ENCODE data around the gene ERGIC2.

ERGIC2 gene

DNA sequence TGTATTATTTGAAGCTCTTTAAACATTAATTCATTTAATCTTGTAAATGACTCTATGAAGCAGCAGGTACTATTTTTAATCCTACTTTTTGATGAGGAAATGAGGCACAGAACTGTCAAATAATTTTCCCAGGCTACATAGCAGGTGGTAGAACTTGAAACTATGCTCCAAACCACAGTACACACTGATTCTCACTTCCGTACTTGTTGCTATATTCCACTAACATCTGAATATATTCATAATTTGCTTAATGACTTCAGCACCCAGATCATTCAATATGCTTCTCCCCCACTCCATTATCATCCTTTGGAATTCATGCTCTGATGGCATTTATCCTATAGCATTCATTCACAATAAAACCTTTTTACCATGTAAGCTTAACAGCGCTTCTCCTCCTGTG is 4.9 kb downstream of the ERGIC2 start:
- no peak for DNase-seq (ENCODE audit: low read depth in 2 of 2, low spot score in 1 of 2)

- DNase-seq (ENCODE audit: low read depth in 2 of 2, low spot score in 1 of 2): no peak
These were observed 6.1 kb downstream of the ERGIC2 start for GRCh38 chr12:29374913-29375312.

GRCh38 chr12:29374012-29374411 is 7.0 kb downstream of the ERGIC2 start:
- no peak for DNase-seq (ENCODE audit: low read depth in 2 of 2, low spot score in 1 of 2)

- DNase-seq (ENCODE audit: low read depth in 2 of 2, low spot score in 1 of 2): no peak
These were observed 15.9 kb downstream of the ERGIC2 start for GRCh38 chr12:29365091-29365490.

GRCh38 chr12:29354954-29355353 is 26.0 kb downstream of the ERGIC2 start:
- DNase-seq (ENCODE audit: low read depth in 2 of 2, low spot score in 1 of 2): no peak

- no peak for DNase-seq (ENCODE audit: low read depth in 2 of 2, low spot score in 1 of 2)
These were observed 30.9 kb downstream of the ERGIC2 start for GRCh38 chr12:29350080-29350479.

DNA sequence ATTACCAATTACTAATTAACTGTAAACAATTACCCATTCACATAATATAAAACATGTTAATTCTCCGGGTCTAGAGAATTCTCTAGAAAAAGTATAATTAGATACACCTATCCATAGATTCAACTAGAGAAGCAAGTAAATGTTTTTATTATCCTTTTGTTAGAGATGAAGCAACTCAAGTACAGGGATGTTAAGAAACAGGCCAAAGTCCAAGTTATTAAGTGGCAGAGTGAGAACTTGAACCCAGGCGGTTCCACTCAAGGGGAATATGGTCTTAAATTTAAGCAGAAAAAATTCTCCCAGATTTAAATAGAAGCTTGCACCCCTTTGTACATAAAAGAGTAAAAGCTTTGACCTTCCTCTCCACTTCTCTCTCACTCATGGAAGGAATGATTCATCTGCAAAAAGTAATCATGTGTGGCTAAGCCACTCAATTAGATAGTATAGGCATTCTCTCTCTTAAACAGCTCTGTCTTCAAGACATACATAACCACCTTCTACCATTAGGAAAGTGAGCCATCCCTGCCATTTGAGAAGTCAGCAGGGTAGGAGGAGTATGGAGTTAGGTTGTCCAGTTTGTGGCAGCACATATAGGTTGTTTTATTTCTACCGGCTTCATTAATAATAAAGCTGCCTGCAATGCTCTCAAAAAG is 34.1 kb downstream of the ERGIC2 start:
- DNase-seq (ENCODE audit: low read depth in 2 of 2, low spot score in 1 of 2): no peak

GRCh38 chr12:29343022-29343799 is 37.8 kb downstream of the ERGIC2 start:
- no peak for DNase-seq (ENCODE audit: low read depth in 2 of 2, low spot score in 1 of 2)

DNA sequence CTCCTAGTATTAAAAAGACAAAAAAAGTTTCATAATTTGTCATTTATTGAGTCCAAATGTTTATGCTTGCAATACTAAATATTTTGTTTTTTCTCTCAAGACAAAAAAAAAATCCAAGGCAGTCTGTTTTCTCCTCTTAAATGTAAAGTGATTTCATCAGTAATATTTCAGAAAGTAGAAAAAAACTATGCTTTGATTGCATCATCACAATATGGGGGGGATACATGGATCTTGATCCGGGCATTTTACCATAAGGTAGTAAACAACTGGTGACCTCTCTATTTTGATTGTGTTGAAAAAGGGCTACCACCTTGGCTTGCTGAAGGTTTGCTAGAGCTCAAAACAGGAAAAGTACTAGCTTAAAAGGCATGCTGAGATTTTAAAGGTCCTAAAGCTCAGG is 43.6 kb downstream of the ERGIC2 start:
- DNase-seq (ENCODE audit: low read depth in 2 of 2, low spot score in 1 of 2): no peak

- DNase-seq (ENCODE audit: low read depth in 2 of 2, low spot score in 1 of 2): no peak
These were observed 46.0 kb downstream of the ERGIC2 start for GRCh38 chr12:29334937-29335336.

DNA sequence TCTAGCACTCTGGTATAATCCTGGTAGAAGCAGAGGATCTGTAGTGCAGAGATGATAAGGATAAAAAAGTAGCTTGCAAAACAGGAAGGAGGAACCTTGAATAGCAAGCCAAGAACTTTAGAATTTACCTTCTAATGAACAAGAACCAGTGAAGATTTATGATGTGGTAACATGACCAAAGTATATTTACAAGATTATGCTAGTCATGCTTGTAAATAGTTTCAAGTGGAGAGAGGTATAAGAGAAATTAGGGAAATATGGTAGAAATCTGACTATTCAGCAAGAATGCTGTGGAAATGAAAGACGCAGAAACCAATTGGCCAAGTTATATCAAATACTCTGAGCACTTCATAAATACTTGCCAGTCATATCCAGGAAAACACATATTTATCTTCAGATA is 47.8 kb downstream of the ERGIC2 start:
- no peak for DNase-seq (ENCODE audit: low read depth in 2 of 2, low spot score in 1 of 2)

- no peak for DNase-seq (ENCODE audit: low read depth in 2 of 2, low spot score in 1 of 2)
These were observed 51.6 kb downstream of the ERGIC2 start for GRCh38 chr12:29329411-29329810.

DNA sequence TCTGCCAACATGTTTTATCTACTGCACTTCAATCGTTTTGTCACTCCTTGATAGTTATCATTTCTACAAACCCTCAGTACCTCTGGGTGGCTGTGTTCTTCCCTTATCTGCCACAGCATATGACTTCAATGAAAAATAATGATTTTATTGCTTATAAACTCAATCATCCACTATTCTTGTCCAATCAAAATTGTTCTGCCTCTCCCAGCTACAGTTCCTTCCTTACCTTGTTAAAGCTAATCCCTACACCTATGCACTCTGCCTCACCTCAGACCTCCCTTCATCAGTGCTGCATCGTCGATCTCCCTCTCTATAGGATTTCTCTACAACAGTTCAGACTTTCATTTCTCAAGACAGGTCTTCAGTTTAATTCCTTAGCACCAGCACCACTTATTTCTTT is 58.8 kb downstream of the ERGIC2 start:
- no peak for DNase-seq (ENCODE audit: low read depth in 2 of 2, low spot score in 1 of 2)

DNA sequence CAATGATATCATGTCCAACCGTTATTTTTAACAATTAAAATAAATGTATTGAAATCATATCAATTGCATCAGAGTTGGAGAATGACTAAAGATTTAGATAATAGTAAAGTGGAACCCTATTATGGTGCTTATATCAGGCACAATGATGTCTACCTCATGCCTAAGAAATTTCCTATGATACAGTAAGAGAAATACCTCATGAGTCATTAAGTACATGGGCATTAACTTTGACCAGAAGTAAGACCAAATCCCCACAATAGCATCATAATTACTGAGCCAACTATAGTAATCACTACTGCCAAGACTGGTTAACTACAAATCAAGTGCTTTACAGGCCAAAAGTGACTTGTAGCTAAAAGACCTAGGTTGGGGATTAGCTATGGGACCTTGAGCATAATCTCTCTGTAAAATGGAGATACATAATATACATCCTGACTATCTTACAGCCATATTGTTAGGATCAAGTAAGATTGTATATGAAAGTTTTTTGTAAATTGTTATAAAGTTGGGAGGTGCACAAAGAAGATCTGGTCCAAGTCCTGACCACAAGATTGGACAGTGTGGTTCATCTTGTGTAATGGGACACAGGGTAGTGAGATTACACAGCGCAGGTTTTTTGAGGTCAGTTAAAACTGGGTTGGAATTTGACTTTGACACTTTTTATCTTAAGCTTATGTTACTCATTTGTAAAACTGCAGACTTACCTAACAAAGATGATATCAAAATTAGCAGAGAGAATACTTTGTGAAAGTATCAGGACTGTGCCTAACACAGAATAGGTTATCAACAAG is 60.5 kb downstream of the ERGIC2 start:
- DNase-seq (ENCODE audit: low read depth in 2 of 2, low spot score in 1 of 2): no peak

- no peak for DNase-seq (ENCODE audit: low read depth in 2 of 2, low spot score in 1 of 2)
These were observed 63.2 kb downstream of the ERGIC2 start for GRCh38 chr12:29317556-29318363.

DNA sequence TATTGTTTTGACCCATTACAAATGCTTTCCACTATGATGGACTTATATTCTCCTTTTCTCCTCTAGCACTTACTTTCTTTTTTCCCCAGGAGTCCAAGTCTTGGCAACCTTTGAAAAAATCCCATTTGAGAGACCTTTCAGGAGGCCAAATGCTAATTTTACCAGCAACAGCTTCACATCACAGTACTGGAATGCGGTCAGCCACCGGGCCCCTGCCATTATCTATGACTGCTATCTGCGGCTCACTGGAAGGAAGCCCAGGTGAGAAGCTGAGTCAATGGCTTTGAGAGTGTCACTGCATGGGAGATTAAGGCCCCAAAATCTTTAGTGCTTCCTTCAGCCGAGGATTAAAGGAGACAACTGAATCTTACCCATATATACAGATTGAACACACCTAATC is 64.2 kb downstream of the ERGIC2 start:
- no peak for DNase-seq (ENCODE audit: low read depth in 2 of 2, low spot score in 1 of 2)

DNA sequence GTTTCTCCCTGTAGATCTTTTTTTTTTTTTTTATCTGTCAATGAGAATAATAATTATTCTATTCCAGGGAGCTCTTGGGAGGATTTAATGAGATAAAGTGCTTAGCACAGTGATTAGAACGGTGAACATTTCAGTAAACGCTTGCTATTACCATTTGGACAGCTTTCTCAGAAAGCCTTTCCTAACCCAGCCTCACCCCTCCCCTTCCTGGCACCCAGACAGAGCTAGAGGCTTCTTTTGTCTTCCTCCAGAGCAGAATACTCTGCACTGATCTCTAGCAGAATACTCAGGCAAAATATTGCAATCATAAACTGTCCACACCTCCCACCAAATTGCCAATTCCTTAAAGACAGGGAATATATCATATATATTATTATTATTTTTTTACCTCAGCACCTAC is 66.6 kb downstream of the ERGIC2 start:
- no peak for DNase-seq (ENCODE audit: low read depth in 2 of 2, low spot score in 1 of 2)

DNA sequence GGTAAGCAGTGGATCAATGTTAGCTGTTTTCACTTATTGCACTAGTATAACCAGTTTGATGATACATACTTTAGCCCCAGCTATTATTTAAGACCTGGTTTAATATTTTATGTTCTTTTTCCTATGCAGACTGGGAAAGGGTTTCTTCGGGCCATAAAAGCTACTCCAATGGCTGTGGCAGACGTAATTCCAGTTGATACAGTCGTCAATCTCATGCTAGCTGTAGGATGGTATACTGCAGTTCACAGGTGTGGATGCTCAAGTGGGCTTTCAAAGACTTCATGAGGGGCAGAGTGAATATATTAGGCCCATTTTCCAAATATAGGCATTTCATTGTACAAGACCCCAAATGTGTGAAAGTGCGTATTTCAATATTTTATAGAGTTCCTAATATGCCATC is 70.1 kb downstream of the ERGIC2 start:
- no peak for DNase-seq (ENCODE audit: low read depth in 2 of 2, low spot score in 1 of 2)

- no peak for DNase-seq (ENCODE audit: low read depth in 2 of 2, low spot score in 1 of 2)
These were observed 71.6 kb downstream of the ERGIC2 start for GRCh38 chr12:29309320-29309902.

DNA sequence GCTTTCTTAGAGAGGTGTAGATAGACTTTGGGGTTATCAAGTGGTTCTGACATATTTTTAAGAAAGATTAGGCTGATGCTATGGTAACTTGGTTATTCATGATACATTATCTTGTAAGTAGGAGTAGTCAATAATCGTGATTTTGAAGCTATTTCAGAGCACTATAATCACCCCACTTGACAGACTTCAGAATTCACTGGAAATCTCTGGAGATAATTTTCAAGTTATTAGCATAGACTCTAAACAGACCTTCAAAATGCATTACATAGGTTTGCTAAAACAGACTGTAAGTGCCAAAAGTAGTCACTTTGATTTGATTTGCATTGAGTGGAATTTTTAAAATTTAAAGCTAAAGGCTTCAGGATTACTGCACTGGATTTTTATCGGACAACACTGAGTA is 74.3 kb downstream of the ERGIC2 start:
- no peak for DNase-seq (ENCODE audit: low read depth in 2 of 2, low spot score in 1 of 2)

- DNase-seq (ENCODE audit: low read depth in 2 of 2, low spot score in 1 of 2): no peak
These were observed 74.7 kb downstream of the ERGIC2 start for GRCh38 chr12:29306266-29306665.
